EL (cell line): ENCODE data around the gene GLI3.

Experiments
- DNase-seq: peaks from one replicate; pipeline ENCODE4 v3.0.0-alpha.2; 2016

The GLI3 gene

GRCh38 chr7:42023262-42023661 lies 213.7 kb downstream of the GLI3 start:
- no peak for DNase-seq

GRCh38 chr7:42022791-42023190 lies 214.2 kb downstream of the GLI3 start:
- DNase-seq: no peak

GRCh38 chr7:42022056-42022455 lies 215.0 kb downstream of the GLI3 start:
- DNase-seq: no peak

- DNase-seq: no peak
These were observed 215.4 kb downstream of the GLI3 start for GRCh38 chr7:42021631-42022030.

- no peak for DNase-seq
These were observed 216.9 kb downstream of the GLI3 start for GRCh38 chr7:42020061-42020460.

GRCh38 chr7:42017349-42017986 lies 219.5 kb downstream of the GLI3 start:
- no peak for DNase-seq

- no peak for DNase-seq
These were observed 220.5 kb downstream of the GLI3 start for GRCh38 chr7:42016517-42016916.

- DNase-seq: peak; percentile 22
These were observed 222.1 kb downstream of the GLI3 start for GRCh38 chr7:42014625-42015618.

- no peak for DNase-seq
These were observed 224.1 kb downstream of the GLI3 start for GRCh38 chr7:42012786-42013360.

- no peak for DNase-seq
These were observed 224.7 kb downstream of the GLI3 start for GRCh38 chr7:42012313-42012712.

- no peak for DNase-seq
These were observed 225.2 kb downstream of the GLI3 start for GRCh38 chr7:42011846-42012245.

- peak; percentile 6 for DNase-seq
These were observed 226.3 kb downstream of the GLI3 start for GRCh38 chr7:42010751-42011150.

GRCh38 chr7:42006801-42007513 lies 230.1 kb downstream of the GLI3 start:
- no peak for DNase-seq

- no peak for DNase-seq
These were observed 234.4 kb downstream of the GLI3 start for GRCh38 chr7:42002654-42003053.

- DNase-seq: no peak
These were observed 237.2 kb downstream of the GLI3 start for GRCh38 chr7:41999736-42000283.

GRCh38 chr7:41998041-41998440 lies 239.0 kb downstream of the GLI3 start:
- no peak for DNase-seq

GRCh38 chr7:41997151-41997550 lies 239.9 kb downstream of the GLI3 start:
- DNase-seq: no peak

- peak; percentile 73 for DNase-seq
These were observed 240.5 kb downstream of the GLI3 start for GRCh38 chr7:41996381-41997035.

- no peak for DNase-seq
These were observed 241.3 kb downstream of the GLI3 start for GRCh38 chr7:41995632-41996271.

GRCh38 chr7:41994746-41995110 lies 242.3 kb downstream of the GLI3 start:
- DNase-seq: no peak

- no peak for DNase-seq
These were observed 242.8 kb downstream of the GLI3 start for GRCh38 chr7:41994036-41994745.
